Colon (tissue), 2 donors: ENCODE results near the gene ACR.

ENCODE experiments used
- FAIRE-seq: peaks from 2 replicates; lab custom pipeline; 2012; peaks lifted over from hg19 to GRCh38; lab: Jason Lieb, UNC
- donor health status: control.
- donor health status: control.

The ACR gene

GRCh38 chr22:50717709-50718351 is 20.2 kb upstream of the ACR start:
- FAIRE-seq = no peak

- FAIRE-seq = no peak
Measured at GRCh38 chr22:50718352-50718709, 19.7 kb upstream of the ACR start.

GRCh38 chr22:50719814-50720300 is 18.1 kb upstream of the ACR start:
- no peak for FAIRE-seq

GRCh38 chr22:50720301-50721256 is 17.4 kb upstream of the ACR start:
- FAIRE-seq = no peak

- no peak for FAIRE-seq
Measured at GRCh38 chr22:50721257-50721844, 16.7 kb upstream of the ACR start.

- no peak for FAIRE-seq
Measured at GRCh38 chr22:50722048-50722701, 15.8 kb upstream of the ACR start.

GRCh38 chr22:50722716-50723428 is 15.1 kb upstream of the ACR start:
- FAIRE-seq = no peak

- FAIRE-seq = no peak
Measured at GRCh38 chr22:50723991-50724390, 14.0 kb upstream of the ACR start.

GRCh38 chr22:50724616-50725015 is 13.4 kb upstream of the ACR start:
- FAIRE-seq = no peak

- no peak for FAIRE-seq
Measured at GRCh38 chr22:50725597-50725996, 12.4 kb upstream of the ACR start.

- FAIRE-seq = no peak
Measured at GRCh38 chr22:50726643-50727340, 11.2 kb upstream of the ACR start.

GRCh38 chr22:50727678-50728522 is 10.1 kb upstream of the ACR start:
- no peak for FAIRE-seq

- no peak for FAIRE-seq
Measured at GRCh38 chr22:50728523-50728931, 9.5 kb upstream of the ACR start.

GRCh38 chr22:50729391-50730012 is 8.5 kb upstream of the ACR start:
- no peak for FAIRE-seq

GRCh38 chr22:50730013-50730891 is 7.8 kb upstream of the ACR start:
- no peak for FAIRE-seq

GRCh38 chr22:50730941-50731661 is 6.9 kb upstream of the ACR start:
- no peak for FAIRE-seq

GRCh38 chr22:50731811-50732624 is 6.0 kb upstream of the ACR start:
- FAIRE-seq = no peak
